Activated T-cell treated with anti-CD3 and anti-CD28 coated beads for 1 hour (primary cell): ENCODE measurements around the gene CCPG1.

ENCODE experiments used
- DNase-seq: peaks from one replicate; pipeline ENCODE4 v3.0.0-alpha.2; 2020; ENCODE audit warnings: low read depth

Gene CCPG1

DNA sequence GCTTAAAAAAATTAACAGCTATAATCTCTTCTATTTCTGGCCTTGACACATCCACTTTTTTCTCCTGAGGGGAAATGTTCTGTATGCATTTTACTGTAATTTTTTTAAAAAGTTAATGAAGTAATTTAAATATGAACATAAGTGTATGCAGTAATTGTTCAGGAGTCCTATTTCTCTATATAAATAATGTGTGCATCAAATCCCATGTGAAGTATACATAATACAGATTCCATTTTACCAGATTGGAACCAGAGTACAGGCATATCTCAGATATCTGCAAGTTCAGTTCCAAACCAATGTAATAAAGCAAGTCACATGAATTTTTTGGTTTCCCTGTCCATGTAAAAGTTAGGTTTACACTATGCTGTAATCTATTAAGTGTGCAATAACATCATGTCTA lies 26.6 kb downstream of the CCPG1 start:
- DNase-seq, result no peak

DNA sequence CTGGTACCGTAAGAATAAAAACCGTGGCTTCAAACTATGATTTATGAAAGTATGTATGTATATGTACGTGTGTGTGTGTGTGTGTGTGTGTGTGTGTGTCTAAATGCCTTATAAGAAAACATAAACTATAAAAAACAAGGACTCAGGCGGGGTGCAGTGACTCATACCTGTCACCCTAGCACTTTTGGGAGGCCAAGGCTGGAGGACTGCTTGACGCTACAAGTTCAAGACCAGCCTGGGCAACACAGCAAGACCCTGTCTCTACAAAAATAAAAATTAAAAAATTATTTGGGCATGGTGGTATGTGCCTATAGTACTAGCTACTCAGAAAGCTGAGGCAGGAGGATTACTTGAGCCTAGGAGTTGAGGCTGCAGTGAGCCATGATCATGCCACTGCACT lies 29.1 kb downstream of the CCPG1 start:
- no peak for DNase-seq

DNA sequence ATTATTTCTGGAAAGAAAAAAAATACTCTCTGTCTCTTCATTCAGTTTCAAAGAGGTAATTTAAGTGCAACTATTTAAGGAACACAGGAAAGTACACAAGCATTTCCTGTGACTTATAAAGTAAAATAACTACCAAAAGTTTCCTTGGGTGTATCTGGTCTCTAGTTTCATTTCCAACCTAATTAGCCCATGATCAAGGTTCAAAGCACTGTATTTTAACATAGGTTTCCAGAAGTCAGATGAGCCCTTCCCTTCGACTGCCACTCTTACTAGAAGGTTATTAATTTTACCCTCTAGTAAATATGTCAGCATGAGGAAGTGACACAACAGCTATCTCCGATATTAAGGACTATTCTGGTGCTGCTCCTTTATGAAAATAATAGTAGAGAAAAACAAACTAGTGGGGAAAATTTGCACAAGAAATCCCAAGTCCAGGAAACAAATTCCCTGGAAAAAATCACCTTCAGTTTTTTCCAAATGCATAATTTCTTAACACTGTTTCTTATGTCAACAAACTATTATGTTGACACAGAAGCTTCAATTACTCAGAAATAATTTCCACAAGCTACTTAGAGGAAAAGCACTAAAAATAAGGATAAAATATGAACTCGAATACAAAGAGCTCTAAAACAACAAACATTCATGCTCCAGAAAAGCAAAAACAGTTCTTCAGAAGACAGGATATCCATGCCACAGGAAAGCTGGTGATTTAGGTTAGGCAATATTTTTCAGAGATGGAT lies 35.3 kb downstream of the CCPG1 start:
- no peak for DNase-seq

GRCh38 chr15:55366981-55367380 lies 41.2 kb downstream of the CCPG1 start:
- DNase-seq, result no peak

- DNase-seq, result no peak
Observed at GRCh38 chr15:55362641-55363040, 45.5 kb downstream of the CCPG1 start.

DNA sequence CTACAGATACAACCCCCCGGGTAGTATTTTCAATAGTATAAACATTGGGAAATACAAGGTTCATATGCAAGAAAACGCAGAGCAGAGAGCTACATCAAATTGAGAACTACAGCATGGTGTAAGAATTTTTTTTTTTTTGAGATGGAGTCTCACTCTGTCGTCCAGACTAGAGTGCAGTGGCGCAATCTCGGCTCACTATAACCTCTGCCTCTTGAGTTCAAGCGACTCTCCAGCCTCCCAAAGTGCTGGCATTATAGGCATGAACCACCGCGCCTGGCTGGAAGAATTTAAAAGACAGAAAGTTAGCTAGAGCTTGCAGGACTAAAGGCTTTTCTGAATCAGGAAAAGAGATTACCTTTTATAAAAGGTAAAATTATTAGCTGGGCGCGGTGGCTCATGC lies 47.1 kb downstream of the CCPG1 start:
- no peak for DNase-seq

GRCh38 chr15:55360256-55360655 lies 47.9 kb downstream of the CCPG1 start:
- DNase-seq, result no peak

DNA sequence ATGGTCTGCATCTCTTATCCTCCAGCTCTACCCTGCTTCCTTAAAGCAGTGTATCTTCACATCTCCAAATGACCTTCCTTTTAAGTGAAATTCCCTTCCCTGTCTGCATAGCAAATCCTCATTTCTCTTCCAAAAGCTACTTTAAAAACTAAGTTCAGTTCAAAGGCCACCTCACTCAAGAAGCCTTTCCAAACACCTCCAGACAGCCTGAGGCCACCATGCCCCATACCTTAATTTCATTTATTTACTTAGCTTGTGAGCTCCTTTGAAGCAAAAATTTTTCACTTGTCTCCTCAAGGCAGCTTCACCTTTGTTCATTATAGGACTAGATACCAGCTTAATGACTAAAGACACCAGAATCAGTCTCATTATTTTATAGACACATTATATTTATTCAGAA lies 49.7 kb downstream of the CCPG1 start:
- no peak for DNase-seq

DNA sequence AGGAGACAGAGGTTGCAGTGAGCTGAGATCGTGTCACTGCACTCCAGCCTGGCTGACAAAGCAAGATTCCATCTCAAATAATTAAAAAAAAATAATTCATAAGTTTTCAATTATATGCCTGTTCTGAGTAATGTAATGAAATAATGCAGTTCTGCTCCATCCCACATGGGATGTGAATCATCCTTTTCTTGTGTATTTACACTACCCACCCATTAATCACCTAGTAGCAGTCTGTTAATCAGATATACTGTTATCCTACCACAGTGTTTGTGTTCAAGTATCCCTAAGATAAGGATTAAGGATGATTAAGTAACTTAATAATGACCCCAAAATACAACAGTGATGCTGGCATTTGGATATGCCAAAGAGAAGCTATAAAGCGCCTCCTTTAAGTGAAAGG lies 50.4 kb downstream of the CCPG1 start:
- DNase-seq, result no peak

DNA sequence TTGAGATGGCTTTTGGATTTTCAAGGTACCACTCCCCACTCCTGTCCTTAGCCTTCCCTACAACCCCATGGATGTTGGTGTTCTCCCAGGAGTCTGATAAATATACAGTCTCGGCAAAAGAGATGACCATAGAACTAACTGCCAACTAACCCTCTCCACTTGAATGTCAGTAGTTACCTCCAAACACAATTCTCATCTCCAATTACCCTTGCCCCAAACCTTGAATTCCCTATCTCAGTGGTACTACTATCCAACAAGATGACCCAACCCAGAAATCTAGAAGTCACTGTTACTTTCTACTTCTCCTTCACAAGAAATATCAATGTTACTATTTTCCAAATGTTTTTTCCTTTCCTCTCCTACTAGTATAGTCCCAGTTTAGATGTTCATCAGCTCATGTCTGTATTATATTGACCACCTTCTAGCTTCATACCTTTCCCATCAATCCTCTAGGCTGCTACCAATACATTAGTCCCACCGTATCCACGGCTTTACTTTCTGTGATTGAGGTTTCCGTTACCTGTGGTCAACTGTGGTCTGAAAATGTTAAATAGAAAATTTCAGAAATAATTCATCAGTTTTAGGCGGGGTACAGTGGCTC lies 51.1 kb downstream of the CCPG1 start:
- DNase-seq, result no peak

GRCh38 chr15:55353025-55353424 lies 55.1 kb downstream of the CCPG1 start:
- DNase-seq, result no peak

DNA sequence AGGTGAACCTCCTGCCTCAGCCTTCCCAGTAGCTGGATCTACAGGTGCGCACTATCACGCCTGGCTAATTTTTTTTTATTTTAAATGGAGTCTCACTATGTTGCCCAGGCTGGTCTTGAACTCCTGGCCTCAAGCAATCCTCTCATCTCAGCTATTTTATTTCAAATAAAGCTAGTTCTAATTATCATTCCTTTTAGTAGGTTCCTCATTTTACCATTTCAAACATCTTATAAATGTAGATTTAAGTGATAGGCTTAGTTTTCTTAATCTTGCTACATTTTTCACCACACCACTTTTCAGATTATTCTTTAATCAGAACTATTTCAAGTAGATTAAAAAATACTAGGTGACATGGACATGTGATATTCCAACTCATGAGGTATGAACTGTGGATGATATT lies 58.9 kb downstream of the CCPG1 start:
- DNase-seq, result no peak

DNA sequence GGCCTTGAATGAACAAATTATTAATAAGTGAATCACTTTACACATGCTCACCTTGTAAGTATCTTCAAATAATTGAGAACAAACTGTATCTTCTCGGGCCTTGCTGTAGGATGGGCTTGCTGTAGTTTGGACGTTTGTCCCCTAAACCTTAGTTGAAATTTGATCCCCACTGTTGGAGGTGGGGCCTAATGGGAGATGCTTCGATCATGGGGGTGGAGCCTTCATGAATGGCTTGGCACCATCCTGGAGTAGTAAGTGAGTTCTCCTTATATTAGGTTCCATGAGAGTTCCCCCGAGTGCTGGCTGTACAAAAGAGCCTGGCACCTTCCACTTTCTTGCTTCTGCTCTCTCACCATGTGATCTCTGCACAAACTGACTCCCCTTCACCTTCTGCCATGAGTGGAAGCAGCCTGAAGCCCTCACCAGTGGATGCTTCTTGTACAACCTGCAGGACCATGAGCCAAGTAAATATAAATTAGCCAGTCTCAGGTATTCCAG lies 59.8 kb downstream of the CCPG1 start:
- no peak for DNase-seq

DNA sequence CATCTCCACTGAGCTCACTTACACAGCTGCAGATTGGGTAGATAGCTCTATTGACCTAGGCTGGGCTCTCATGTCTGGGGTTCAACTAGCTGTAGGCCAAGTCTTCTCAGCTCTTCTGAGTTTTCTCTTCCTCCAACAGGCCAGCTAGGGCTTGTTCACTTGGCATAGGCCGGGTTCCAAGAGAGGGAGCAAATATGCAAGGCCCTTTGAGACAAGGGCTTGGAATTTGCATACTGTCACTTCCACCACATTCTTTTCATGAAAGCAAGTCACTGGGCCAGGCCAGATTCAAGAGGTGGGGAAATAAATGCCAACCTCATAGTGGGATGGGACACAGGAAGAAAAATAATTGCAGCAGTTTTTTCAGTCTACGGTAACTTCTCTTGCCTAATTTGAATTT lies 64.0 kb downstream of the CCPG1 start:
- no peak for DNase-seq

DNA sequence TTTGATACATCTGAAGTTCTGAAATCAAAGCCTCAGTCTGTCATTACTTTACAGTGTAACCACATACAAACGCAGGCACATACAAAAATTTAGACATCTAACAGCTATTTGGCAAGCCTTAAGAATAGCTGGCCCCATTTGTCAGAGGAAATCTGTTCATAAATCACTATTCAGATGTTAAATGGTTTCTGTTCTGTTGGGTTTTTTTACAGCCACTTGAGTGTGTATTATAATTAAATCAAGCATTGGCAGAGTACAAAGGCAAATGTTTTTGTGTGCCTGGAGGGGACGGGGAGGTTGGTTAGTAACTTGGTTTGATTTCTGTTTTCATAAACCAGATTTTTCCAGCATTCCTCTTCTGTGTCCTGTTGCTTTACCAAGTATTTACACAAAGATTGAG lies 65.0 kb downstream of the CCPG1 start:
- no peak for DNase-seq

- no peak for DNase-seq
Observed at GRCh38 chr15:55337160-55337559, 71.0 kb downstream of the CCPG1 start.

GRCh38 chr15:55334997-55335396 lies 73.2 kb downstream of the CCPG1 start:
- DNase-seq, result no peak

DNA sequence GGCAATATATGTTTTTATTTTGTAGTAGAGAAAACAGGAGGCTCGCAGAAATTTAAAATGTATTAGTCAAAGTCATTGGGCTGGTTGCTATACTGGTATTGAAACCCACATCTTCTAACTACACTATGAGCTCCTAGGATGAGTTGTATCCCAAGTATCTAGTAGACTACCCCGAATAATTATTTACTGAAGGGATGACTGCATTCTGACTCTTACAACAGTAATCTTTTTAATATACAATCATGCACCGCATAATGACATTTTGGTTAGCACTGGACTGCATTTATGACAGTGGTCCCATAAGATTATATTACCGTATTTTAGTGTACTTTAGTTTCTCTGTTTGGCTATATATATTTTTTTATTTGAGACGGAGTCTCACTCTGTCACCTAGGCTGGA lies 73.8 kb downstream of the CCPG1 start:
- DNase-seq, result no peak

GRCh38 chr15:55327387-55327786 lies 80.8 kb downstream of the CCPG1 start:
- no peak for DNase-seq

DNA sequence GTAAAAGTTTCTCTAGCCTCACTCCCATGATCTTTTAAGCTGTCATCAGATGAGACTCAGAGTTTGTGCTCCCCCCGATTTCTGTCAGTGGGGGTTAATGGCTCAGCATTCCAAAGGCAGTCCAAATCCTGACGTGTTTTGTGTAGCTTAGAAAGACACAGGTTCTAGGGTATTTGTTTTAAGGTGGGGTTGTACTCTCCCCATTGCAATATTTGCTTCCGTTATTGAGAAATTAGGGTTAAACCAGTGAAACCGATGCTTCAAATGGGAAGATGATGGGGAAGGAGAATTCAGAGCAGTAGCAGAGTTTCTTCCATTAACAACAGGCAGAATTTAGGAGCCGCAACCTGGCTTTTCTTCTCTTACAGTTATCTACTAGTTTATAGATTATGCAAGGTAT lies 85.7 kb downstream of the CCPG1 start:
- no peak for DNase-seq

DNA sequence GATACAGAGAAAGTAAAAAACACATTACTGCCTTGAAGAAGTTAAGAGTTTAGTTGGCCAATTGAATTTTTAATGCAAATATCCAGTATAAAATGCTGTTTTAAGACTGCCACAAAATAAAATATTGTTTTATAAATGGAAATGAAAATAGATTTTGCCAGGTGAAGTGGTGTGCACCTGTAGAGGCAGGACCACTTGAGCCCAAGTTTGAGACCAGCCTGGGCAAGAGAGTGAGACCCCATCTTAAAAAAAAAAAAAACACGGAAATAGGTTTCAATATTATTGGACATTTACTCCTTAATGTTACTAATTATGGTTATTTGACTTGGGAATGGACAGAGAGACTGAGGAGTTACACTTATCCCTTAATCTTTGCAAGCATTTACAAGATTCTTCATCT lies 87.2 kb downstream of the CCPG1 start:
- no peak for DNase-seq

DNA sequence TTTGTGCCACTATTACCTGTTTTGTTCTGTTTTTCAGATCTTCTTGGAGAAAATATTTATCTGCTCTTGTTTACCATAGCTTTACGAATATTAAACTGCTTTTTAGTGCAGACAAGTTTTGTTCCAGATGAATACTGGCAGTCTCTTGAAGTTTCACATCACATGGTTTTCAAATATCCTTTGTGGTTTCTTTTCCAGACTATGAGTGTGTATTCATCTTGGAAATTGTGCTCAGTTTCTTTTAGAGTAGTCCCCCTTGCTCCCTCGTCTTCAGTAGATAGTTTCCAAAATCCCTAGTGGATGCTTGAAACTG lies 88.0 kb downstream of the CCPG1 start:
- DNase-seq, result no peak

- no peak for DNase-seq
Observed at GRCh38 chr15:55319537-55320237, 88.5 kb downstream of the CCPG1 start.
